Upper lobe of left lung (tissue), 4 donors: ENCODE measurements around the gene FOXO3.

Source experiments
- CTCF ChIP-seq, 6 experiments: fragments of 450-650 bp in 4 of 6; fragments of 200-600 bp in 2 of 6; sonication (generic) in 2 of 6; IDR thresholded peaks; one replicate each; pipeline ENCODE4 v1.5.1; 2016 to 2019; ENCODE audit warnings: antibody characterized with exemption in 6 of 6
- EP300 ChIP-seq, 4 donors: sonication (generic); formaldehyde crosslinking; IDR thresholded peaks; one replicate each; pipeline ENCODE4 v1.5.1; 2017; ENCODE audit warnings: antibody characterized with exemption in 4 of 4, control low read depth in 2 of 4
- POLR2A ChIP-seq, 4 donors: fragments of 450-650 bp; IDR thresholded peaks; one replicate each; pipeline ENCODE4 v1.5.1; 2016 to 2017; ENCODE audit warnings: antibody characterized with exemption in 4 of 4, mild to moderate bottlenecking in 2 of 4

GRCh38 chr6:108561742-108562502 is 1.2 kb downstream of the FOXO3 start:
- no peak for TF ChIP-seq CTCF (IDR thresholded peaks at IDR 0.05)
- TF ChIP-seq EP300 (IDR thresholded peaks at IDR 0.05): no peak
- TF ChIP-seq POLR2A (IDR thresholded peaks at IDR 0.05): no peak
